Thyroid gland (tissue), 4 donors: ENCODE measurements around the gene METTL4.

Source experiments
- POLR2A ChIP-seq, 2 donors: fragments of 450-650 bp; IDR thresholded peaks; one replicate each; pipeline ENCODE4 v1.6.1; 2017; ENCODE audit warnings: antibody characterized with exemption in 2 of 2, mild to moderate bottlenecking in 2 of 2, moderate library complexity in 1 of 2
- TF ChIP-seq, protein P1 (sequence below), 6 experiments: fragments of 200-600 bp in 3 of 6; fragments of 450-650 bp in 3 of 6; sonication (generic) in 3 of 6; IDR thresholded peaks; one replicate each; pipeline ENCODE4 v1.5.1; 2016 to 2019; ENCODE audit warnings: antibody characterized with exemption in 6 of 6, mild to moderate bottlenecking in 2 of 6, inconsistent platforms in 1 of 6, moderate library complexity in 1 of 6

DNA sequence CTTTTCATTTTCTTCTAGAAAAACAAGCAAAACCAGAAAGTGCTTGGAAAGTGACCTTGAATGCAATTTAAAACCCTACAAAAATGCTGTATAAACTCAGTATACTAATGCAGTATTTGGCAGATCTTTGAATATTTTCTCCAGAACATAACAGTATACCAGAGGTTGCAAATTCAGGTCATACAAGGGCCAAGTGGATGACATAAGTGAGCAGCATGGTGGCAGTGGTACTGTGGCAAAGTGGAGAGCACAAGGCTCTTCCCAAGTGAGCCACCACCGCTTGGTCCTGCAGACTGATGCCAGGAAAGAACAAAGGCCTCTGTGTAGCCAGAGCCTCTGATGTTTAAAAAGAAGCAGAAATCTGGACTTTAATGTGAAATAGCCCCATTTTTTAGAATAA lies 33.1 kb downstream of the METTL4 start:
- TF ChIP-seq, protein P1, sequence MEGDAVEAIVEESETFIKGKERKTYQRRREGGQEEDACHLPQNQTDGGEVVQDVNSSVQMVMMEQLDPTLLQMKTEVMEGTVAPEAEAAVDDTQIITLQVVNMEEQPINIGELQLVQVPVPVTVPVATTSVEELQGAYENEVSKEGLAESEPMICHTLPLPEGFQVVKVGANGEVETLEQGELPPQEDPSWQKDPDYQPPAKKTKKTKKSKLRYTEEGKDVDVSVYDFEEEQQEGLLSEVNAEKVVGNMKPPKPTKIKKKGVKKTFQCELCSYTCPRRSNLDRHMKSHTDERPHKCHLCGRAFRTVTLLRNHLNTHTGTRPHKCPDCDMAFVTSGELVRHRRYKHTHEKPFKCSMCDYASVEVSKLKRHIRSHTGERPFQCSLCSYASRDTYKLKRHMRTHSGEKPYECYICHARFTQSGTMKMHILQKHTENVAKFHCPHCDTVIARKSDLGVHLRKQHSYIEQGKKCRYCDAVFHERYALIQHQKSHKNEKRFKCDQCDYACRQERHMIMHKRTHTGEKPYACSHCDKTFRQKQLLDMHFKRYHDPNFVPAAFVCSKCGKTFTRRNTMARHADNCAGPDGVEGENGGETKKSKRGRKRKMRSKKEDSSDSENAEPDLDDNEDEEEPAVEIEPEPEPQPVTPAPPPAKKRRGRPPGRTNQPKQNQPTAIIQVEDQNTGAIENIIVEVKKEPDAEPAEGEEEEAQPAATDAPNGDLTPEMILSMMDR (IDR thresholded peaks at IDR 0.05) = no peak
- no peak for TF ChIP-seq POLR2A (IDR thresholded peaks at IDR 0.05)
